Measurements from ENCODE around the gene ADCY9.
A peak's percentile ranks its signal among the peaks of the same experiment; 100 is the strongest.

Gene ADCY9

GRCh38 chr16:4016658-4017057, 99.6 kb downstream of the ADCY9 start:
- TF ChIP-seq CTCF (IDR thresholded peaks at IDR 0.05; ENCODE audit: low read depth, low read length): no peak
- no peak for TF ChIP-seq MYC (IDR thresholded peaks at IDR 0.05; ENCODE audit: low read depth, low read length)
- TF ChIP-seq MAX (IDR thresholded peaks at IDR 0.05; ENCODE audit: low read depth, low read length): 0 out of 2 replicates have a peak, but pooled peaks have one; percentile 20
- TF ChIP-seq POLR2A (IDR thresholded peaks at IDR 0.05; ENCODE audit: extremely low read depth, insufficient read length): no peak
- DNase-seq (ENCODE audit: low read depth): peak; percentile 93
- no peak overlapping the region for H3K4me3 ChIP-seq (ENCODE audit: low read depth, low read length)

DNA sequence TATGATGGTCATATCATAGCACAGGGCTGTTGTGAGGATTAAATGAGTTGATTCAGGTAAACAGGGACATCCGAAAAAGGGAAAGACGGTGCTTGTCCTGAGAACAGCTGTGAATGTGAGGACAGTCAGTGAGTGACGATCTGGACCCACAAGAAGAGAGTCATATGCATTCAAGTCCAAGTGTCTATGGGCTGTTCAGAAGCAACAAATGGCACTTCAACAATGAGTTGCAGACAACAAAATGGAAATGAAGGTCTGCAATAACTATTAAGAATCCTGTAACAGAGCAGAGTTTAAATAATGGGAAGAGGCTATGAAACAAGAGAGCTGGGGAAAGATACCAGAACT, 100.3 kb downstream of the ADCY9 start:
- no peak overlapping the region for H3K4me3 ChIP-seq (ENCODE audit: low read depth, low read length)
- no peak for DNase-seq (ENCODE audit: low read depth)
- TF ChIP-seq MAX (IDR thresholded peaks at IDR 0.05; ENCODE audit: low read depth, low read length) (no peak), MYC (IDR thresholded peaks at IDR 0.05; ENCODE audit: low read depth, low read length) (no peak), POLR2A (IDR thresholded peaks at IDR 0.05; ENCODE audit: extremely low read depth, insufficient read length) (no peak), CTCF (IDR thresholded peaks at IDR 0.05; ENCODE audit: low read depth, low read length) (no peak)

GRCh38 chr16:4015275-4016004, 100.8 kb downstream of the ADCY9 start:
- DNase-seq (ENCODE audit: low read depth): no peak
- no peak for TF ChIP-seq MYC (IDR thresholded peaks at IDR 0.05; ENCODE audit: low read depth, low read length)
- TF ChIP-seq MAX (IDR thresholded peaks at IDR 0.05; ENCODE audit: low read depth, low read length): no peak
- no peak for TF ChIP-seq POLR2A (IDR thresholded peaks at IDR 0.05; ENCODE audit: extremely low read depth, insufficient read length)
- no peak for TF ChIP-seq CTCF (IDR thresholded peaks at IDR 0.05; ENCODE audit: low read depth, low read length)

DNA sequence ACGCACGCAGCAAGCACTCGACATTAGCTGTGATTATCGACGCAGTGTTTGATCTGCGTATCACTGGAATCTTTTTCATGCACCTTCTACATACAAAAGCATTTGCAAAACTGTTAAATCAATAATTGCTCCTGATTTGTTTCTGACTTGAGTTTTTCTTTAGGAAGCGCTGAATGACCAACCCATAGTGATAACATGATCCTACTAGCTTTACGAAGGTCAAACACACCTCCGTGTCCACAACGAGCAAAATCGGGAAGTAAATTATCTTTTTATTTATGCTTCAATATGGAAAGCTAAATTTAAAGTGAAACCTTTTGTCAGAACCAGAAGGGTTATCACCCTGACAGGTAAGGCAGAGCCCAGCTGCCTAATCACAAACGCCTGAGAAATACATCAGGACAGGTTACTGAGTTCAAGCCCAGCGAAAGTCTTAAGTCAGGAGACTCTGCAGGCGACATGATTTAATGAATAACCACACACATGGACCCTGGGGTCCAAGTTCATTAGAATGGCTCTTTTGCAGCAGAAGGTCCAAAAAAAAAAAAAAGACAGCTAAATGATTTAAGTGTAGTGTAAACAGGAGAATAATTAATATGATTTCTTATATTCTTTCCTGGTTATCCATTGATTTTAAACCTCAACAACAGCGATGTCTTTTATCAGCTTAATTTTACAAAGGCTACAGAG, 104.2 kb downstream of the ADCY9 start:
- TF ChIP-seq CTCF (IDR thresholded peaks at IDR 0.05; ENCODE audit: low read depth, low read length) (no peak), POLR2A (IDR thresholded peaks at IDR 0.05; ENCODE audit: extremely low read depth, insufficient read length) (no peak), MYC (IDR thresholded peaks at IDR 0.05; ENCODE audit: low read depth, low read length) (no peak), MAX (IDR thresholded peaks at IDR 0.05; ENCODE audit: low read depth, low read length) (no peak)

More at GRCh38 chr16:4015275-4016004, 100.8 kb downstream of the ADCY9 start:
- H3K4me3 ChIP-seq (ENCODE audit: low read depth, low read length): no peak overlapping the region

GRCh38 chr16:4011225-4011939, 104.9 kb downstream of the ADCY9 start:
- peak; percentile 85 for DNase-seq (ENCODE audit: low read depth)
- no peak overlapping the region for H3K4me3 ChIP-seq (ENCODE audit: low read depth, low read length)
- TF ChIP-seq CTCF (IDR thresholded peaks at IDR 0.05; ENCODE audit: low read depth, low read length): no peak
- TF ChIP-seq MYC (IDR thresholded peaks at IDR 0.05; ENCODE audit: low read depth, low read length): no peak
- no peak for TF ChIP-seq POLR2A (IDR thresholded peaks at IDR 0.05; ENCODE audit: extremely low read depth, insufficient read length)
- TF ChIP-seq MAX (IDR thresholded peaks at IDR 0.05; ENCODE audit: low read depth, low read length): no peak

More for the DNA sequence above, 104.2 kb downstream of the ADCY9 start:
- DNase-seq (ENCODE audit: low read depth): no peak
- peak overlapping the region; percentile 29 for H3K4me3 ChIP-seq (ENCODE audit: low read depth, low read length)
